H1 (cell line): ENCODE results near the gene CCNK. TPM values are rescaled to one million over a fixed set of nuclear protein-coding genes. Genes with fewer than 3 reads are reported as not detected.

Experiments
- CTCF ChIA-PET: fragments of 300-600 bp; sonication (Branson Sonifier 250); formaldehyde crosslinking; loops from one replicate; lab custom pipeline; 2021; ENCODE audit not compliant: partially characterized antibody; lab: Charles Lee
- POLR2A ChIA-PET: fragments of 300-600 bp; sonication (Branson Sonifier 250); formaldehyde crosslinking; loops from one replicate; lab custom pipeline; 2021; ENCODE audit warnings: inconsistent platforms; ENCODE audit not compliant: partially characterized antibody; lab: Charles Lee
- DNase-seq, 2 experiments: peaks; one replicate each; pipeline versions ENCODE4 v3.0.0 to v3.0.0-alpha.2; 2010 to 2022; ENCODE audit warnings: low spot score in 2 of 2, low read depth in 1 of 2, mixed read lengths in 1 of 2
- FAIRE-seq: peaks from 2 replicates; lab custom pipeline; 2011; peaks lifted over from hg19 to GRCh38; lab: Jason Lieb, UNC
- H2AFZ ChIP-seq: 2 replicates; pipeline ENCODE4 v1.8.1; 2012; ENCODE audit warnings: low read length, inconsistent platforms
- H2AK5ac ChIP-seq: 2 replicates; pipeline ENCODE4 v1.6.1; 2013; ENCODE audit warnings: low read depth, low read length
- H2BK120ac ChIP-seq: replicated peaks from 2 replicates; pipeline ENCODE3; 2013; ENCODE audit warnings: low read depth, low read length, inconsistent platforms
- H2BK12ac ChIP-seq: 2 replicates; pipeline ENCODE4 v1.6.1; 2013; ENCODE audit warnings: low read depth, low read length
- H2BK15ac ChIP-seq: 2 replicates; pipeline ENCODE4 v1.6.1; 2013; ENCODE audit warnings: low read length
- H2BK20ac ChIP-seq: 2 replicates; pipeline ENCODE4 v1.6.1; 2013; ENCODE audit warnings: low read length
- H2BK5ac ChIP-seq: 2 replicates; pipeline ENCODE4 v1.6.1; 2013; ENCODE audit warnings: low read depth, low read length
- H3K14ac ChIP-seq: 2 replicates; pipeline ENCODE4 v1.6.1; 2013; ENCODE audit warnings: inconsistent platforms; ENCODE audit not compliant: insufficient read length
- H3K18ac ChIP-seq: 2 replicates; pipeline ENCODE4 v1.6.1; 2013; ENCODE audit warnings: low read length; ENCODE audit errors: extremely low read depth
- H3K23ac ChIP-seq: 2 replicates; pipeline ENCODE4 v1.6.1; 2013; ENCODE audit warnings: inconsistent platforms; ENCODE audit not compliant: insufficient read length
- H3K23me2 ChIP-seq: 2 replicates; pipeline ENCODE4 v1.6.1; 2013; ENCODE audit warnings: low read depth, low read length
- H3K27ac ChIP-seq: 2 replicates; pipeline ENCODE4 v1.6.1; 2011; ENCODE audit warnings: low read depth, low read length, inconsistent platforms
- H3K27me3 ChIP-seq, 4 experiments: replicated peaks in 1 of 4; 1 replicate in 1 of 4; 2 replicates in 3 of 4; pipeline versions ENCODE4 v1.6.1 to v1.8.1; 2011 to 2013; ENCODE audit warnings: low read length in 3 of 4, mild to moderate bottlenecking in 3 of 4, inconsistent platforms in 2 of 4, mixed read lengths in 2 of 4, moderate library complexity in 1 of 4; ENCODE audit not compliant: control insufficient read depth in 3 of 4, insufficient read depth in 3 of 4; ENCODE audit errors: extremely low read depth in 1 of 4
- H3K36me3 ChIP-seq, 4 experiments: 2 replicates each; pipeline versions ENCODE4 v1.6.1 to v1.8.1; 2011 to 2013; ENCODE audit warnings: mild to moderate bottlenecking in 4 of 4, low read length in 3 of 4, moderate library complexity in 2 of 4, control low read depth in 1 of 4, inconsistent platforms in 1 of 4; ENCODE audit not compliant: insufficient read depth in 4 of 4, control insufficient read depth in 2 of 4
- H3K4ac ChIP-seq: replicated peaks from 2 replicates; pipeline ENCODE3; 2013; ENCODE audit warnings: low read length, low read depth, mixed read lengths, inconsistent platforms; ENCODE audit not compliant: insufficient read length
- H3K4me1 ChIP-seq, 4 experiments: replicated peaks in 1 of 4; 1 replicate in 1 of 4; 2 replicates in 3 of 4; pipeline versions ENCODE4 v1.6.1 to v1.8.1; 2011 to 2013; ENCODE audit warnings: low read length in 3 of 4, inconsistent platforms in 2 of 4, mixed read lengths in 1 of 4; ENCODE audit not compliant: insufficient read depth in 4 of 4, control insufficient read depth in 3 of 4
- H3K4me2 ChIP-seq, 2 experiments: 2 replicates each; pipeline versions ENCODE4 v1.6.1 to v1.8.1; 2011 to 2013; ENCODE audit warnings: low read depth in 2 of 2, low read length in 2 of 2, control low read depth in 1 of 2, inconsistent platforms in 1 of 2, mild to moderate bottlenecking in 1 of 2; ENCODE audit not compliant: insufficient read depth in 1 of 2
- H3K4me3 ChIP-seq, 4 experiments: fragments of 200-600, 300-600 bp in 1 of 4; sonication (generic), shearing (Covaris generic), sonication (Bioruptor Twin) in 1 of 4; 2 replicates each; pipeline versions ENCODE4 v1.5.1 to v1.8.1; 2011 to 2016; ENCODE audit warnings: low read length in 4 of 4, low read depth in 3 of 4, control low read depth in 2 of 4, inconsistent platforms in 2 of 4, mild to moderate bottlenecking in 2 of 4, mixed read lengths in 1 of 4, moderate library complexity in 1 of 4; ENCODE audit not compliant: insufficient read depth in 2 of 4; ENCODE audit errors: extremely low read depth in 1 of 4
- H3K56ac ChIP-seq: replicated peaks from 2 replicates; pipeline ENCODE3; 2013; ENCODE audit warnings: low read depth, mild to moderate bottlenecking, mixed read lengths, low read length, inconsistent platforms; ENCODE audit not compliant: insufficient read length
- H3K79me1 ChIP-seq: 2 replicates; pipeline ENCODE4 v1.6.1; 2013; ENCODE audit warnings: low read depth, low read length, control low read depth
- H3K79me2 ChIP-seq, 2 experiments: 2 replicates each; pipeline versions ENCODE4 v1.6.1 to v1.8.1; 2012 to 2013; ENCODE audit warnings: low read length in 2 of 2, mild to moderate bottlenecking in 2 of 2, inconsistent platforms in 1 of 2; ENCODE audit not compliant: insufficient read depth in 2 of 2, control insufficient read depth in 1 of 2
- H3K9ac ChIP-seq, 4 experiments: replicated peaks in 1 of 4; 1 replicate in 1 of 4; 2 replicates in 3 of 4; pipeline versions ENCODE4 v1.6.1 to v1.8.1; 2011 to 2013; ENCODE audit warnings: low read depth in 3 of 4, low read length in 3 of 4, control low read depth in 2 of 4, mild to moderate bottlenecking in 2 of 4, moderate library complexity in 2 of 4, inconsistent platforms in 1 of 4; ENCODE audit errors: extremely low read depth in 1 of 4
- H3K9me3 ChIP-seq, 2 experiments: 2 replicates each; pipeline versions ENCODE4 v1.6.1 to v1.8.1; 2012 to 2013; ENCODE audit warnings: mild to moderate bottlenecking in 2 of 2, moderate library complexity in 2 of 2, control low read depth in 1 of 2, inconsistent platforms in 1 of 2, low read depth in 1 of 2, low read length in 1 of 2, mixed read lengths in 1 of 2; ENCODE audit not compliant: insufficient read depth in 2 of 2
- H4K20me1 ChIP-seq, 2 experiments: replicated peaks in 1 of 2; 2 replicates each; pipeline versions ENCODE3 to v1.8.1; 2011 to 2013; ENCODE audit warnings: inconsistent platforms in 2 of 2, low read length in 2 of 2, mild to moderate bottlenecking in 1 of 2; ENCODE audit not compliant: insufficient read depth in 2 of 2, control insufficient read depth in 1 of 2
- H4K5ac ChIP-seq: 2 replicates; pipeline ENCODE4 v1.6.1; 2013; ENCODE audit warnings: low read length, low read depth, mixed read lengths, inconsistent platforms; ENCODE audit not compliant: insufficient read length
- H4K8ac ChIP-seq: 2 replicates; pipeline ENCODE4 v1.8.0; 2013; ENCODE audit warnings: mild to moderate bottlenecking, moderate library complexity, low read length, inconsistent platforms; ENCODE audit not compliant: insufficient read depth; ENCODE audit errors: extremely low read depth
- H4K91ac ChIP-seq: replicated peaks from 2 replicates; pipeline ENCODE3; 2013; ENCODE audit warnings: low read length, mixed read lengths, inconsistent platforms; ENCODE audit not compliant: insufficient read length
- BRCA1 ChIP-seq: IDR thresholded peaks from 2 replicates; pipeline ENCODE4 v1.6.1; 2012; ENCODE audit warnings: low read depth, low read length, improper control_type of control experiment
- EGR1 ChIP-seq: IDR thresholded peaks from 2 replicates; pipeline ENCODE4 v1.6.1; 2011; ENCODE audit warnings: low read depth, low read length, borderline replicate concordance
- EZH2 ChIP-seq: fragments of 200-600 bp; sonication (generic); IDR thresholded peaks from 2 replicates; pipeline ENCODE4 v1.7.1; 2012; ENCODE audit warnings: low read depth, mild to moderate bottlenecking, moderate library complexity, low read length, inconsistent platforms; ENCODE audit not compliant: severe bottlenecking
- GTF2F1 ChIP-seq: IDR thresholded peaks from 2 replicates; pipeline ENCODE4 v1.6.1; 2012; ENCODE audit warnings: low read depth, low read length, improper control_type of control experiment, borderline replicate concordance
- POLR2A ChIP-seq, 2 experiments: IDR thresholded peaks; 1 replicate in 1 of 2; 2 replicates in 1 of 2; pipeline ENCODE4 v1.6.1; 2011; ENCODE audit warnings: low read depth in 2 of 2, low read length in 2 of 2, mild to moderate bottlenecking in 2 of 2; ENCODE audit errors: control extremely low read depth in 1 of 2
- POLR2AphosphoS5 ChIP-seq: IDR thresholded peaks from 2 replicates; pipeline ENCODE4 v1.6.1; 2011; ENCODE audit warnings: low read depth, low read length
- RBBP5 ChIP-seq: IDR thresholded peaks from 2 replicates; pipeline ENCODE4 v1.7.1; 2012; ENCODE audit warnings: low read depth, mild to moderate bottlenecking, inconsistent platforms, low read length, moderate library complexity, borderline replicate concordance
- SIX5 ChIP-seq: IDR thresholded peaks from 2 replicates; pipeline ENCODE4 v1.6.1; 2011; ENCODE audit warnings: mild to moderate bottlenecking, low read depth, low read length
- SP4 ChIP-seq: IDR thresholded peaks from 2 replicates; pipeline ENCODE4 v1.6.1; 2012; ENCODE audit warnings: low read length, inconsistent platforms
- SUZ12 ChIP-seq: fragments of 200-600 bp; sonication (generic); IDR thresholded peaks from 2 replicates; pipeline ENCODE4 v1.6.1; 2012; ENCODE audit warnings: mild to moderate bottlenecking, inconsistent platforms, low read length, moderate library complexity, mixed read lengths
- TAF1 ChIP-seq: IDR thresholded peaks from 2 replicates; pipeline ENCODE4 v1.6.1; 2011; ENCODE audit warnings: mild to moderate bottlenecking, low read depth, low read length
- TCF12 ChIP-seq: IDR thresholded peaks from 2 replicates; pipeline ENCODE4 v1.6.1; 2011; ENCODE audit warnings: low read depth, mild to moderate bottlenecking, low read length
- TEAD4 ChIP-seq: IDR thresholded peaks from 2 replicates; pipeline ENCODE4 v1.6.1; 2012; ENCODE audit warnings: low read depth, low read length, inconsistent platforms, mixed read lengths
- ZNF274 ChIP-seq: IDR thresholded peaks from 2 replicates; pipeline ENCODE4 v1.7.0; 2012; ENCODE audit warnings: low read length, borderline replicate concordance; ENCODE audit errors: extremely low read depth
- WGBS, 2 experiments: shearing (Covaris generic) in 1 of 2; methylation state at CpG; one replicate each; pipeline versions ENCODE4 v1.1.6 to v1.1.7; 2013 to 2015; ENCODE audit warnings: low lambda C conversion rate in 2 of 2, mixed read lengths in 2 of 2, inconsistent platforms in 1 of 2, low coverage in 1 of 2, missing lambda C conversion rate in 1 of 2; ENCODE audit not compliant: insufficient replicate concordance in 2 of 2, insufficient coverage in 1 of 2, insufficient read length in 1 of 2; ENCODE audit errors: extremely low coverage in 1 of 2, missing lambda C conversion rate in 1 of 2; 5-methylcytosine and 5-hydroxymethylcytosine counted together
- polyA plus RNA-seq, 7 experiments: library from polyadenylated mRNA; depleted of rRNA in 3 of 7; stranded (reverse) in 5 of 7; unstranded in 2 of 7; fragments of >200 nt in 5 of 7; fragments of 200-250 nt in 2 of 7; gene quantifications; 1 replicate in 5 of 7; 2 replicates in 1 of 7; 4 replicates in 1 of 7; pipeline versions ENCODE4 v1.2.1 to v1.2.3, GENCODE V29; 2011 to 2013; ENCODE audit warnings: missing spikeins in 2 of 7, mixed read lengths in 2 of 7
- total RNA-seq: library from RNA; stranded (reverse); fragmentation: NEBNext Ultra II Directional; extraction: Animal tissue kit (Norgen Biotek cat#: 25700); gene quantifications from 2 replicates; pipeline ENCODE4 v1.2.1, GENCODE V29; 2021

Gene CCNK
- total and polyA plus RNA-seq, 2 of the 8 experiments (the other 6 are each of a cell fraction or from before 2014, with no cell fraction given) = 10.7 to 82.7 TPM

GRCh38 chr14:99468081-99468480, 13.1 kb upstream of the CCNK start:
- no peak overlapping the region for H3K4me2 ChIP-seq
- no peak for FAIRE-seq
- no peaks in the 10 kb centered on the region for H3K9me3 ChIP-seq
- H4K5ac ChIP-seq = no peak overlapping the region
- 91% methylated on average over 4 of the region's 4 CpGs; no CpG with 5 or more reads in 1 of the 2 experiments for WGBS, 2 experiments
- no peak overlapping the region for H2AFZ ChIP-seq
- no peak overlapping the region for H4K8ac ChIP-seq
- no peaks in the 10 kb centered on the region for H3K27me3 ChIP-seq
- no peak overlapping the region for H3K27ac ChIP-seq
- no peak for TF ChIP-seq POLR2AphosphoS5
- no peak for TF ChIP-seq TAF1
- TF ChIP-seq SIX5 = no peak
- no peak for TF ChIP-seq TCF12
- no peak for TF ChIP-seq GTF2F1
- TF ChIP-seq SP4 = no peak
- no peak for TF ChIP-seq TEAD4
- TF ChIP-seq EZH2 = no peak
- no peak for TF ChIP-seq BRCA1
- TF ChIP-seq EGR1 = no peak
- TF ChIP-seq ZNF274 = no peak
- TF ChIP-seq RBBP5 = no peak
- TF ChIP-seq SUZ12 = no peak
- no peak for TF ChIP-seq POLR2A (IDR thresholded peaks at IDR 0.05; ENCODE audit: control extremely low read depth in 1 of 2, low read depth in 2 of 2, low read length in 2 of 2)
- H3K36me3 ChIP-seq = peaks cover 0 to 5% (median 0%) of the 10 kb centered on the region in 4 experiments; a peak in 1 of 8 replicates
- H3K23me2 ChIP-seq = no peaks in the 10 kb centered on the region
- H3K4me1 ChIP-seq = peaks cover 0 to 6% (median 3%) of the 10 kb centered on the region in 4 experiments; a peak in 4 of 7 replicates
- no peak overlapping the region for H3K18ac ChIP-seq
- H3K79me1 ChIP-seq = peaks cover 7% of the 10 kb centered on the region; the same call in 1 of the 2 replicates
- no peak overlapping the region for H2BK120ac ChIP-seq
- H2BK12ac ChIP-seq = no peak overlapping the region
- no peak overlapping the region for H2BK5ac ChIP-seq
- no peak for DNase-seq
- no peak overlapping the region for H3K23ac ChIP-seq
- peaks cover 0 to 16% of the 10 kb centered on the region in 2 experiments for H4K20me1 ChIP-seq
- no peak overlapping the region for H2AK5ac ChIP-seq
- no peak overlapping the region for H3K4ac ChIP-seq
- H3K79me2 ChIP-seq = peaks cover 8 to 79% of the 10 kb centered on the region in 2 experiments
- H3K56ac ChIP-seq = no peak overlapping the region
- ChIA-PET CTCF (interaction anchor here (1.6 kb wide), 1 partner anchor 27 kb away, joined by 4 read pairs; no protein-coding TSS in a partner anchor), POLR2A (interaction anchor here (0.8 to 1.4 kb wide), 2 partner anchors 8 to 27 kb away, joined by 3 read pairs; no protein-coding TSS in a partner anchor)
- H3K4me3 ChIP-seq = no peak overlapping the region
- no peak overlapping the region for H2BK15ac ChIP-seq
- H3K14ac ChIP-seq = no peak overlapping the region
- H3K9ac ChIP-seq = no peak overlapping the region
- no peak overlapping the region for H2BK20ac ChIP-seq
- H4K91ac ChIP-seq = no peak overlapping the region
